HEK293 (cell line): ENCODE measurements around the gene XYLT2.

Source experiments
- IKZF3 ChIP-seq: fragments of 450-650 bp; IDR thresholded peaks from 2 replicates; pipeline ENCODE4 v1.5.0; 2018; ENCODE audit warnings: missing biosample characterization, mild to moderate bottlenecking, missing genetic modification characterization, moderate library complexity
- KLF10 ChIP-seq: fragments of 450-650 bp; IDR thresholded peaks from 2 replicates; pipeline ENCODE4 v1.5.1; 2018; ENCODE audit warnings: missing biosample characterization, mild to moderate bottlenecking, missing genetic modification characterization
- MYNN ChIP-seq: fragments of 450-650 bp; formaldehyde crosslinking; IDR thresholded peaks from 2 replicates; pipeline ENCODE4 v1.5.1; 2016; ENCODE audit warnings: missing biosample characterization, missing genetic modification characterization, borderline replicate concordance
- SP2 ChIP-seq: fragments of 450-650 bp; formaldehyde crosslinking; IDR thresholded peaks from 2 replicates; pipeline ENCODE4 v1.5.1; 2016; ENCODE audit warnings: missing biosample characterization, missing genetic modification characterization
- TRIM28 ChIP-seq: IDR thresholded peaks from 2 replicates; pipeline ENCODE4 v1.6.1; 2011; ENCODE audit warnings: low read length, control low read depth, borderline replicate concordance
- YY1 ChIP-seq: fragments of 450-650 bp; formaldehyde crosslinking; IDR thresholded peaks from 2 replicates; pipeline ENCODE4 v1.5.1; 2018; ENCODE audit warnings: missing biosample characterization, missing genetic modification characterization
- ZBTB17 ChIP-seq: fragments of 450-650 bp; formaldehyde crosslinking; IDR thresholded peaks from 2 replicates; pipeline ENCODE4 v1.5.1; 2016; ENCODE audit warnings: missing biosample characterization, missing genetic modification characterization
- ZNF140 ChIP-seq: fragments of 450-650 bp; formaldehyde crosslinking; IDR thresholded peaks from 2 replicates; pipeline ENCODE4 v1.5.1; 2016; ENCODE audit warnings: missing biosample characterization, missing genetic modification characterization
- ZNF174 ChIP-seq: fragments of 450-650 bp; formaldehyde crosslinking; IDR thresholded peaks from 2 replicates; pipeline ENCODE4 v1.5.0; 2017; ENCODE audit warnings: missing biosample characterization, mild to moderate bottlenecking, missing genetic modification characterization
- ZNF214 ChIP-seq: fragments of 450-650 bp; formaldehyde crosslinking; IDR thresholded peaks from 2 replicates; pipeline ENCODE4 v1.5.1; 2017; ENCODE audit warnings: missing biosample characterization, mild to moderate bottlenecking, missing genetic modification characterization, borderline replicate concordance
- ZNF292 ChIP-seq: fragments of 450-650 bp; formaldehyde crosslinking; IDR thresholded peaks from 2 replicates; pipeline ENCODE4 v1.5.1; 2016; ENCODE audit warnings: low read depth, missing biosample characterization, missing genetic modification characterization, borderline replicate concordance
- ZNF335 ChIP-seq: fragments of 450-650 bp; formaldehyde crosslinking; conservative IDR thresholded peaks from 2 replicates; pipeline ENCODE4 v1.5.1; 2016; ENCODE audit warnings: missing biosample characterization, missing genetic modification characterization
- ZNF350 ChIP-seq: fragments of 450-650 bp; formaldehyde crosslinking; IDR thresholded peaks from 2 replicates; pipeline ENCODE4 v1.5.0; 2017; ENCODE audit warnings: missing biosample characterization, mild to moderate bottlenecking, missing genetic modification characterization
- ZNF354C ChIP-seq: fragments of 450-650 bp; formaldehyde crosslinking; IDR thresholded peaks from 2 replicates; pipeline ENCODE4 v1.5.1; 2016; ENCODE audit warnings: missing biosample characterization, missing genetic modification characterization, low read depth, borderline replicate concordance
- ZNF501 ChIP-seq: fragments of 450-650 bp; formaldehyde crosslinking; IDR thresholded peaks from 2 replicates; pipeline ENCODE4 v1.5.1; 2016; ENCODE audit warnings: missing biosample characterization, missing genetic modification characterization
- ZNF670 ChIP-seq: fragments of 450-650 bp; formaldehyde crosslinking; IDR thresholded peaks from 2 replicates; pipeline ENCODE4 v1.5.1; 2016; ENCODE audit warnings: missing biosample characterization, missing genetic modification characterization, low read depth
- ZNF701 ChIP-seq: fragments of 450-650 bp; formaldehyde crosslinking; IDR thresholded peaks from 2 replicates; pipeline ENCODE4 v1.5.1; 2016; ENCODE audit warnings: missing biosample characterization, missing genetic modification characterization
- ZNF747 ChIP-seq: fragments of 450-650 bp; formaldehyde crosslinking; IDR thresholded peaks from 2 replicates; pipeline ENCODE4 v1.5.1; 2016; ENCODE audit warnings: missing biosample characterization, missing genetic modification characterization
- ZNF776 ChIP-seq: fragments of 450-650 bp; formaldehyde crosslinking; IDR thresholded peaks from 2 replicates; pipeline ENCODE4 v1.5.0; 2017; ENCODE audit warnings: missing biosample characterization, missing genetic modification characterization, borderline replicate concordance
- ZNF830 ChIP-seq: fragments of 450-650 bp; IDR thresholded peaks from 2 replicates; pipeline ENCODE4 v1.5.0; 2018; ENCODE audit warnings: missing biosample characterization, missing genetic modification characterization, low read depth, mild to moderate bottlenecking, moderate library complexity
- ZSCAN16 ChIP-seq: fragments of 450-650 bp; formaldehyde crosslinking; IDR thresholded peaks from 2 replicates; pipeline ENCODE4 v1.5.1; 2016; ENCODE audit warnings: missing biosample characterization, missing genetic modification characterization
- TF ChIP-seq, protein P1 (sequence below): fragments of 450-650 bp; formaldehyde crosslinking; IDR thresholded peaks from 2 replicates; pipeline ENCODE4 v1.5.1; 2016; ENCODE audit warnings: missing biosample characterization, missing genetic modification characterization
- TF ChIP-seq, protein P2 (sequence below): fragments of 450-650 bp; formaldehyde crosslinking; IDR thresholded peaks from 2 replicates; pipeline ENCODE4 v1.5.1; 2017; ENCODE audit warnings: missing biosample characterization, missing genetic modification characterization
- TF ChIP-seq, protein P3 (sequence below): fragments of 450-650 bp; formaldehyde crosslinking; IDR thresholded peaks from 2 replicates; pipeline ENCODE4 v1.5.1; 2016; ENCODE audit warnings: missing biosample characterization, missing genetic modification characterization
- TF ChIP-seq, protein P4 (sequence below): fragments of 450-650 bp; formaldehyde crosslinking; IDR thresholded peaks from 2 replicates; pipeline ENCODE4 v1.5.1; 2016; ENCODE audit warnings: missing biosample characterization, missing genetic modification characterization
- TF ChIP-seq, protein P5 (sequence below): fragments of 450-650 bp; formaldehyde crosslinking; IDR thresholded peaks from 2 replicates; pipeline ENCODE4 v1.5.1; 2016; ENCODE audit warnings: missing biosample characterization, missing genetic modification characterization
- TF ChIP-seq, protein P6 (sequence below): fragments of 450-650 bp; formaldehyde crosslinking; IDR thresholded peaks from 2 replicates; pipeline ENCODE4 v1.5.1; 2016; ENCODE audit warnings: missing biosample characterization, missing genetic modification characterization
- TF ChIP-seq, protein P7 (sequence below): fragments of 450-650 bp; formaldehyde crosslinking; IDR thresholded peaks from 2 replicates; pipeline ENCODE4; 2016; ENCODE audit warnings: missing biosample characterization, missing genetic modification characterization

Gene XYLT2

DNA sequence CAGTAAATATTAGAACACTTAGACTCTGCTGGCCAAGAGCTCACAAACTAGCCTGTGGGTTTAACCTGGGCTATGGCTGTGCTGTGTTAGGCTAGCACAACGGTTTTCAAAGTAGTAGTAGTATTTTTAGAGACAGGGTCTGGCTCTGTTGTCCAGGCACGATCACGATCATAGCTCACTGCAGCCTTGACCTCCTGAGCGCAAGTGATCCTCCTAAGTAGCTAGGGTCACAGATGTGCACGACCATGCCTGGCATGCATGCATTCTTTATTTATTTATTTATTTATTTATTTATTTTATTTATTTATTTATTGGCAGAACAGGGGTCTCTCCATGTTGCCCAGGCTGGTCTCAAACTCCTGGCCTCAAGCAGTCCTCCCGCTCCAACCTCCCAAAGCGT, 16.7 kb downstream of the XYLT2 start (continued):
- 0 out of 2 replicates have a peak, but pooled peaks have one; percentile 35 for TF ChIP-seq ZNF501
- TF ChIP-seq, protein P1, sequence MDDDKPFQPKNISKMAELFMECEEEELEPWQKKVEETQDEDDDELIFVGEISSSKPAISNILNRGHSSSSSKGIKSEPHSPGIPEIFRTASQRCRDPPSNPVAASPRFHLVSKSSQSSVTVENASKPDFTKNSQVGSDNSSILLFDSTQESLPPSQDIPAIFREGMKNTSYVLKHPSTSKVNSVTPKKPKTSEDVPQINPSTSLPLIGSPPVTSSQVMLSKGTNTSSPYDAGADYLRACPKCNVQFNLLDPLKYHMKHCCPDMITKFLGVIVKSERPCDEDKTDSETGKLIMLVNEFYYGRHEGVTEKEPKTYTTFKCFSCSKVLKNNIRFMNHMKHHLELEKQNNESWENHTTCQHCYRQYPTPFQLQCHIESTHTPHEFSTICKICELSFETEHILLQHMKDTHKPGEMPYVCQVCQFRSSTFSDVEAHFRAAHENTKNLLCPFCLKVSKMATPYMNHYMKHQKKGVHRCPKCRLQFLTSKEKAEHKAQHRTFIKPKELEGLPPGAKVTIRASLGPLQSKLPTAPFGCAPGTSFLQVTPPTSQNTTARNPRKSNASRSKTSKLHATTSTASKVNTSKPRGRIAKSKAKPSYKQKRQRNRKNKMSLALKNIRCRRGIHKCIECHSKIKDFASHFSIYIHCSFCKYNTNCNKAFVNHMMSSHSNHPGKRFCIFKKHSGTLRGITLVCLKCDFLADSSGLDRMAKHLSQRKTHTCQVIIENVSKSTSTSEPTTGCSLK: no peak
- TF ChIP-seq, protein P2, sequence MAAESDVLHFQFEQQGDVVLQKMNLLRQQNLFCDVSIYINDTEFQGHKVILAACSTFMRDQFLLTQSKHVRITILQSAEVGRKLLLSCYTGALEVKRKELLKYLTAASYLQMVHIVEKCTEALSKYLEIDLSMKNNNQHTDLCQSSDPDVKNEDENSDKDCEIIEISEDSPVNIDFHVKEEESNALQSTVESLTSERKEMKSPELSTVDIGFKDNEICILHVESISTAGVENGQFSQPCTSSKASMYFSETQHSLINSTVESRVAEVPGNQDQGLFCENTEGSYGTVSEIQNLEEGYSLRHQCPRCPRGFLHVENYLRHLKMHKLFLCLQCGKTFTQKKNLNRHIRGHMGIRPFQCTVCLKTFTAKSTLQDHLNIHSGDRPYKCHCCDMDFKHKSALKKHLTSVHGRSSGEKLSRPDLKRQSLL: no peak
- TF ChIP-seq ZNF140 (tag by site-specific recombination): peak; percentile 67; the same call in 1 of the 2 replicates
- no peak for TF ChIP-seq TRIM28
- TF ChIP-seq, protein P3, sequence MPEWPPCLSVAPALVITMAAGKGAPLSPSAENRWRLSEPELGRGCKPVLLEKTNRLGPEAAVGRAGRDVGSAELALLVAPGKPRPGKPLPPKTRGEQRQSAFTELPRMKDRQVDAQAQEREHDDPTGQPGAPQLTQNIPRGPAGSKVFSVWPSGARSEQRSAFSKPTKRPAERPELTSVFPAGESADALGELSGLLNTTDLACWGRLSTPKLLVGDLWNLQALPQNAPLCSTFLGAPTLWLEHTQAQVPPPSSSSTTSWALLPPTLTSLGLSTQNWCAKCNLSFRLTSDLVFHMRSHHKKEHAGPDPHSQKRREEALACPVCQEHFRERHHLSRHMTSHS (tag by site-specific recombination): no peak
- no peak for TF ChIP-seq ZNF747 (tag by site-specific recombination)
- TF ChIP-seq YY1 (tag by site-specific recombination): no peak
- TF ChIP-seq SP2 (tag by site-specific recombination): no peak
- TF ChIP-seq ZNF350 (tag by site-specific recombination): no peak
- no peak for TF ChIP-seq ZNF830
- TF ChIP-seq, protein P4, sequence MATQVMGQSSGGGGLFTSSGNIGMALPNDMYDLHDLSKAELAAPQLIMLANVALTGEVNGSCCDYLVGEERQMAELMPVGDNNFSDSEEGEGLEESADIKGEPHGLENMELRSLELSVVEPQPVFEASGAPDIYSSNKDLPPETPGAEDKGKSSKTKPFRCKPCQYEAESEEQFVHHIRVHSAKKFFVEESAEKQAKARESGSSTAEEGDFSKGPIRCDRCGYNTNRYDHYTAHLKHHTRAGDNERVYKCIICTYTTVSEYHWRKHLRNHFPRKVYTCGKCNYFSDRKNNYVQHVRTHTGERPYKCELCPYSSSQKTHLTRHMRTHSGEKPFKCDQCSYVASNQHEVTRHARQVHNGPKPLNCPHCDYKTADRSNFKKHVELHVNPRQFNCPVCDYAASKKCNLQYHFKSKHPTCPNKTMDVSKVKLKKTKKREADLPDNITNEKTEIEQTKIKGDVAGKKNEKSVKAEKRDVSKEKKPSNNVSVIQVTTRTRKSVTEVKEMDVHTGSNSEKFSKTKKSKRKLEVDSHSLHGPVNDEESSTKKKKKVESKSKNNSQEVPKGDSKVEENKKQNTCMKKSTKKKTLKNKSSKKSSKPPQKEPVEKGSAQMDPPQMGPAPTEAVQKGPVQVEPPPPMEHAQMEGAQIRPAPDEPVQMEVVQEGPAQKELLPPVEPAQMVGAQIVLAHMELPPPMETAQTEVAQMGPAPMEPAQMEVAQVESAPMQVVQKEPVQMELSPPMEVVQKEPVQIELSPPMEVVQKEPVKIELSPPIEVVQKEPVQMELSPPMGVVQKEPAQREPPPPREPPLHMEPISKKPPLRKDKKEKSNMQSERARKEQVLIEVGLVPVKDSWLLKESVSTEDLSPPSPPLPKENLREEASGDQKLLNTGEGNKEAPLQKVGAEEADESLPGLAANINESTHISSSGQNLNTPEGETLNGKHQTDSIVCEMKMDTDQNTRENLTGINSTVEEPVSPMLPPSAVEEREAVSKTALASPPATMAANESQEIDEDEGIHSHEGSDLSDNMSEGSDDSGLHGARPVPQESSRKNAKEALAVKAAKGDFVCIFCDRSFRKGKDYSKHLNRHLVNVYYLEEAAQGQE (tag by site-specific recombination): peak; percentile 77
- TF ChIP-seq ZNF776 (tag by site-specific recombination): no peak
- no peak for TF ChIP-seq MYNN (tag by site-specific recombination)
- no peak for TF ChIP-seq ZNF670 (tag by site-specific recombination)
- no peak for TF ChIP-seq ZNF214
- no peak for TF ChIP-seq ZSCAN16 (tag by site-specific recombination)
- TF ChIP-seq, protein P5, sequence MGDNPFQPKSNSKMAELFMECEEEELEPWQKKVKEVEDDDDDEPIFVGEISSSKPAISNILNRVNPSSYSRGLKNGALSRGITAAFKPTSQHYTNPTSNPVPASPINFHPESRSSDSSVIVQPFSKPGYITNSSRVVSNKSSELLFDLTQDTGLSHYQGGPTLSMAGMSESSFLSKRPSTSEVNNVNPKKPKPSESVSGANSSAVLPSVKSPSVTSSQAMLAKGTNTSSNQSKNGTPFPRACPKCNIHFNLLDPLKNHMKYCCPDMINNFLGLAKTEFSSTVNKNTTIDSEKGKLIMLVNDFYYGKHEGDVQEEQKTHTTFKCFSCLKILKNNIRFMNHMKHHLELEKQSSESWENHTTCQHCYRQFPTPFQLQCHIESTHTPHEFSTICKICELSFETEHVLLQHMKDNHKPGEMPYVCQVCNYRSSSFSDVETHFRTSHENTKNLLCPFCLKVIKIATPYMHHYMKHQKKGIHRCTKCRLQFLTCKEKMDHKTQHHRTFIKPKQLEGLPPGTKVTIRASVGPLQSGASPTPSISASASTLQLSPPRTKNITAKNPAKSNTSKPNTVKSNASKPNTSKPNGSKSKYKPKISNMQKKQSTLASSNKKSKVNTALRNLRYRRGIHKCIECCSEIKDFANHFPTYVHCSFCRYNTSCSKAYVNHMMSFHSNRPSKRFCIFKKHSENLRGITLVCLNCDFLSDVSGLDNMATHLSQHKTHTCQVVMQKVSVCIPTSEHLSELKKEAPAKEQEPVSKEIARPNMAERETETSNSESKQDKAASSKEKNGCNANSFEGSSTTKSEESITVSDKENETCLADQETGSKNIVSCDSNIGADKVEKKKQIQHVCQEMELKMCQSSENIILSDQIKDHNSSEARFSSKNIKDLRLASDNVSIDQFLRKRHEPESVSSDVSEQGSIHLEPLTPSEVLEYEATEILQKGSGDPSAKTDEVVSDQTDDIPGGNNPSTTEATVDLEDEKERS (tag by site-specific recombination): no peak
- TF ChIP-seq ZNF354C (tag by site-specific recombination): no peak
- TF ChIP-seq ZNF174 (tag by site-specific recombination): no peak
- no peak for TF ChIP-seq ZNF292
- no peak for TF ChIP-seq KLF10 (tag by site-specific recombination)
- TF ChIP-seq, protein P6, sequence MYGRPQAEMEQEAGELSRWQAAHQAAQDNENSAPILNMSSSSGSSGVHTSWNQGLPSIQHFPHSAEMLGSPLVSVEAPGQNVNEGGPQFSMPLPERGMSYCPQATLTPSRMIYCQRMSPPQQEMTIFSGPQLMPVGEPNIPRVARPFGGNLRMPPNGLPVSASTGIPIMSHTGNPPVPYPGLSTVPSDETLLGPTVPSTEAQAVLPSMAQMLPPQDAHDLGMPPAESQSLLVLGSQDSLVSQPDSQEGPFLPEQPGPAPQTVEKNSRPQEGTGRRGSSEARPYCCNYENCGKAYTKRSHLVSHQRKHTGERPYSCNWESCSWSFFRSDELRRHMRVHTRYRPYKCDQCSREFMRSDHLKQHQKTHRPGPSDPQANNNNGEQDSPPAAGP: no peak
- no peak for TF ChIP-seq ZNF335 (tag by site-specific recombination)
- TF ChIP-seq, protein P7, sequence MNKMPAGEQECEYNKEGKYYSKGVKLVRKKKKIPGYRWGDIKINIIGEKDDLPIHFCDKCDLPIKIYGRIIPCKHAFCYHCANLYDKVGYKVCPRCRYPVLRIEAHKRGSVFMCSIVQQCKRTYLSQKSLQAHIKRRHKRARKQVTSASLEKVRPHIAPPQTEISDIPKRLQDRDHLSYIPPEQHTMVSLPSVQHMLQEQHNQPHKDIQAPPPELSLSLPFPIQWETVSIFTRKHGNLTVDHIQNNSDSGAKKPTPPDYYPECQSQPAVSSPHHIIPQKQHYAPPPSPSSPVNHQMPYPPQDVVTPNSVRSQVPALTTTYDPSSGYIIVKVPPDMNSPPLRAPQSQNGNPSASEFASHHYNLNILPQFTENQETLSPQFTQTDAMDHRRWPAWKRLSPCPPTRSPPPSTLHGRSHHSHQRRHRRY (tag by site-specific recombination): no peak
- no peak for TF ChIP-seq ZBTB17
- no peak for TF ChIP-seq IKZF3 (tag by site-specific recombination)
- no peak for TF ChIP-seq ZNF701 (tag by site-specific recombination)
